ENCODE measurements around the gene USP5. TPM values are rescaled to one million over a fixed set of nuclear protein-coding genes. Genes with fewer than 3 reads are reported as not detected.

Gene USP5
- polyA plus RNA-seq, 1 donor (not counting 4 experiments of a cell fraction or from before 2014, with no cell fraction given): 58.3 TPM

- no peak overlapping the region for H3K4me3 ChIP-seq (ENCODE audit: control insufficient read depth in 2 of 3, extremely low read depth in 1 of 3, insufficient read depth in 2 of 3, low read depth in 1 of 3, low read length in 3 of 3)
- TF ChIP-seq, protein P1, sequence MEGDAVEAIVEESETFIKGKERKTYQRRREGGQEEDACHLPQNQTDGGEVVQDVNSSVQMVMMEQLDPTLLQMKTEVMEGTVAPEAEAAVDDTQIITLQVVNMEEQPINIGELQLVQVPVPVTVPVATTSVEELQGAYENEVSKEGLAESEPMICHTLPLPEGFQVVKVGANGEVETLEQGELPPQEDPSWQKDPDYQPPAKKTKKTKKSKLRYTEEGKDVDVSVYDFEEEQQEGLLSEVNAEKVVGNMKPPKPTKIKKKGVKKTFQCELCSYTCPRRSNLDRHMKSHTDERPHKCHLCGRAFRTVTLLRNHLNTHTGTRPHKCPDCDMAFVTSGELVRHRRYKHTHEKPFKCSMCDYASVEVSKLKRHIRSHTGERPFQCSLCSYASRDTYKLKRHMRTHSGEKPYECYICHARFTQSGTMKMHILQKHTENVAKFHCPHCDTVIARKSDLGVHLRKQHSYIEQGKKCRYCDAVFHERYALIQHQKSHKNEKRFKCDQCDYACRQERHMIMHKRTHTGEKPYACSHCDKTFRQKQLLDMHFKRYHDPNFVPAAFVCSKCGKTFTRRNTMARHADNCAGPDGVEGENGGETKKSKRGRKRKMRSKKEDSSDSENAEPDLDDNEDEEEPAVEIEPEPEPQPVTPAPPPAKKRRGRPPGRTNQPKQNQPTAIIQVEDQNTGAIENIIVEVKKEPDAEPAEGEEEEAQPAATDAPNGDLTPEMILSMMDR (optimal IDR thresholded peaks at IDR 0.05 in 1 of 3, IDR thresholded peaks at IDR 0.05 in 1 of 3, conservative IDR thresholded peaks at IDR 0.05 in 1 of 3; ENCODE audit: extremely low read depth in 1 of 3, insufficient read depth in 2 of 3, low read length in 3 of 3): no peak
- no peak for TF ChIP-seq EZH2 (IDR thresholded peaks at IDR 0.05; ENCODE audit: low read length)
- H3K27ac ChIP-seq (ENCODE audit: control insufficient read depth, insufficient read depth, low read length): no peak overlapping the region
- no peak for FAIRE-seq
- no peak for DNase-seq (ENCODE audit: low read depth, low spot score)
- no peak overlapping the region for H3K9ac ChIP-seq (ENCODE audit: control insufficient read depth, extremely low read depth, insufficient read depth, low read length)
- H2AFZ ChIP-seq (ENCODE audit: control insufficient read depth, low read length): no peak overlapping the region
- dilution Hi-C loops (cut with MboI; ENCODE audit: extremely low pct_ligation_motif_present, low sequenced_read_pairs): no loop called here
- H4K20me1 ChIP-seq (ENCODE audit: control insufficient read depth, extremely low read depth, insufficient read depth, low read length): no peaks in the 10 kb centered on the region
- no peaks in the 10 kb centered on the region for H3K4me1 ChIP-seq (ENCODE audit: control insufficient read depth, extremely low read depth, insufficient read depth, low read length)
- no peaks in the 10 kb centered on the region for H3K9me1 ChIP-seq (ENCODE audit: control insufficient read depth, extremely low read depth, insufficient read depth, low read length)
- H3K27me3 ChIP-seq (ENCODE audit: control insufficient read depth, extremely low read depth, insufficient read depth, low read length): no peaks in the 10 kb centered on the region
- H3K4me2 ChIP-seq (ENCODE audit: control insufficient read depth, extremely low read depth, insufficient read depth, low read depth, low read length): no peak overlapping the region
- H3K36me3 ChIP-seq (ENCODE audit: control insufficient read depth in 2 of 2, extremely low read depth in 1 of 2, insufficient read depth in 2 of 2, low read length in 2 of 2): no peaks in the 10 kb centered on the region
- H3K79me2 ChIP-seq (ENCODE audit: control insufficient read depth, insufficient read depth, low read length): no peaks in the 10 kb centered on the region
- H3K9me3 ChIP-seq (ENCODE audit: control insufficient read depth, low read depth, low read length): no peaks in the 10 kb centered on the region
Measured at GRCh38 chr12:6883252-6883651, 31.3 kb downstream of the USP5 start.

DNA sequence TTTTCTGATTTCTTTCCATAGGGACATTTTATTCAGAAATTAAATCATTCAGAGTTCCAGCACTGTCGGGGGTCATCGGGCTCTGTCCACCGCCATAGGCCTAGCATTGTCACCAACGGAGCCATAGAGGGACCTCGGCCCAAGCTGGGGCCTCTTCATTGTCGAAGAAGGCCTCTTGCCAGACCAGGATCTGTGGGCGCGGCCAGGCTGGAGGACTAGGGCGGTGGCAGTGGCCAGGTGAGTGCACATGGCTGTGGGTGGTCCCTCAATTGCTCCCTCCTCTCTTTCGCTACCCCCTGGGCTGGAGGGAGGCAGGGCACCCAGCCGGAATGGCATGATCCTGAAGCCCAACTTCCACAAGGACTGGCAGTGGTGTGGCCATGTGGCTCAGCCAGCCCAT is 31.7 kb downstream of the USP5 start:
- Histone ChIP-seq H3K9me3 (ENCODE audit: control insufficient read depth, low read depth, low read length) (no peaks in the 10 kb centered on the region), H3K9ac (ENCODE audit: control insufficient read depth, extremely low read depth, insufficient read depth, low read length) (no peak overlapping the region), H3K79me2 (ENCODE audit: control insufficient read depth, insufficient read depth, low read length) (no peaks in the 10 kb centered on the region), H2AFZ (ENCODE audit: control insufficient read depth, low read length) (no peak overlapping the region), H3K4me2 (ENCODE audit: control insufficient read depth, extremely low read depth, insufficient read depth, low read depth, low read length) (no peak overlapping the region), H3K9me1 (ENCODE audit: control insufficient read depth, extremely low read depth, insufficient read depth, low read length) (no peaks in the 10 kb centered on the region), H3K27ac (ENCODE audit: control insufficient read depth, insufficient read depth, low read length) (no peak overlapping the region), H3K36me3 (ENCODE audit: control insufficient read depth in 2 of 2, extremely low read depth in 1 of 2, insufficient read depth in 2 of 2, low read length in 2 of 2) (no peaks in the 10 kb centered on the region), H3K27me3 (ENCODE audit: control insufficient read depth, extremely low read depth, insufficient read depth, low read length) (no peaks in the 10 kb centered on the region), H3K4me1 (ENCODE audit: control insufficient read depth, extremely low read depth, insufficient read depth, low read length) (no peaks in the 10 kb centered on the region), H3K4me3 (ENCODE audit: control insufficient read depth in 2 of 3, extremely low read depth in 1 of 3, insufficient read depth in 2 of 3, low read depth in 1 of 3, low read length in 3 of 3) (no peak overlapping the region), H4K20me1 (ENCODE audit: control insufficient read depth, extremely low read depth, insufficient read depth, low read length) (no peaks in the 10 kb centered on the region)
- FAIRE-seq (no peak), DNase-seq (ENCODE audit: low read depth, low spot score) (no peak)
- no peak for TF ChIP-seq EZH2 (IDR thresholded peaks at IDR 0.05; ENCODE audit: low read length)
- TF ChIP-seq, protein P1 (optimal IDR thresholded peaks at IDR 0.05 in 1 of 3, IDR thresholded peaks at IDR 0.05 in 1 of 3, conservative IDR thresholded peaks at IDR 0.05 in 1 of 3; ENCODE audit: extremely low read depth in 1 of 3, insufficient read depth in 2 of 3, low read length in 3 of 3): no peak
- dilution Hi-C loops (cut with MboI; ENCODE audit: extremely low pct_ligation_motif_present, low sequenced_read_pairs): no loop called here
